IPS DF 6.9 (cell line): ENCODE measurements around the gene CNTN2.

Experiments used
- DNase-seq: peaks from one replicate; pipeline ENCODE4 v3.0.0-alpha.2; 2013; ENCODE audit warnings: low read depth, low spot score
- H3K27ac ChIP-seq: one replicate; pipeline ENCODE4 v1.5.1; 2013; ENCODE audit warnings: low read length, control low read depth
- H3K27me3 ChIP-seq: 2 replicates; pipeline ENCODE4 v1.6.1; 2013; ENCODE audit warnings: mild to moderate bottlenecking, low read length; ENCODE audit not compliant: control insufficient read depth, insufficient read depth
- H3K36me3 ChIP-seq: 2 replicates; pipeline ENCODE4 v1.6.1; 2013; ENCODE audit warnings: low read length; ENCODE audit not compliant: control insufficient read depth, insufficient read depth
- H3K4me1 ChIP-seq: 2 replicates; pipeline ENCODE4 v1.6.1; 2013; ENCODE audit warnings: low read length; ENCODE audit not compliant: control insufficient read depth, insufficient read depth
- H3K4me3 ChIP-seq: 2 replicates; pipeline ENCODE4 v1.5.1; 2013; ENCODE audit warnings: mild to moderate bottlenecking, low read length
- H3K9me3 ChIP-seq: 2 replicates; pipeline ENCODE4 v1.6.1; 2013; ENCODE audit warnings: low read length, inconsistent platforms; ENCODE audit not compliant: control insufficient read depth, insufficient read depth
- whole genome bisulfite sequencing: extraction: QIAGEN DNeasy Blood & Tissue Kit; methylation state at CpG from one replicate; pipeline ENCODE4 v1.1.7; 2013; ENCODE audit warnings: mixed read lengths, missing lambda C conversion rate; ENCODE audit not compliant: insufficient read length, insufficient coverage; 5-methylcytosine and 5-hydroxymethylcytosine counted together

CNTN2 gene

DNA sequence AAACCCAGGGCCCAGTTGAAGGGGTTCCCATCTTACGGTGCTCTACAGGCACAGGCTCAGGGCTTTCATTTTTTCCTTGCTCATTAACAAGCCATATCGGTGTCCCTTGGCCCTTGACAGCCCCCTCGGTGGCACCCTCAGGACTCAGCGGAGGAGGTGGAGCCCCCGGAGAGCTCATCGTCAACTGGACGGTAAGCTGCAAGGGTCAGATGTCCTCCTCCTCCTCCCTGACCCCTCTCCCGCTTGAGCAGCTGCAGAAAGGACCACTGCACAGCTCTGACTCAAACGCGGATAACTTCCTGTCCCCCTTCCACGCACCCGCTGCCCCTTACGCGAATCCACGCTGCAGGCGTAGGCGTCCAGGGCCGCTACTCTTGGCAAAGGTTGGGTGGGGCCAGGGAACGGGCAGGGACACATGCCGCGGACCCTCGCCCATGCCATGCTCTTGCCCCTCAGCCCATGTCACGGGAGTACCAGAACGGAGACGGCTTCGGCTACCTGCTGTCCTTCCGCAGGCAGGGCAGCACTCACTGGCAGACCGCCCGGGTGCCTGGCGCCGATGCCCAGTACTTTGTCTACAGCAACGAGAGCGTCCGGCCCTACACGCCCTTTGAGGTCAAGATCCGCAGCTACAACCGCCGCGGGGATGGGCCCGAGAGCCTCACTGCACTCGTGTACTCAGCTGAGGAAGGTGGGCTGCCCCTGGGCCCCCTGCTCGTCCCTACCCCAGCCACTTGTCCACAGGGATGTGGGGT, 26.5 kb downstream of the CNTN2 start:
- H3K27me3 ChIP-seq = no peaks in the 10 kb centered on the region
- no peaks in the 10 kb centered on the region for H3K9me3 ChIP-seq
- no peak overlapping the region for H3K4me3 ChIP-seq
- no CpG with 5 or more reads among the region's 42 CpGs for WGBS
- H3K27ac ChIP-seq = no peak overlapping the region
- DNase-seq = no peak
- H3K36me3 ChIP-seq = no peaks in the 10 kb centered on the region
- 0 out of 2 replicates have a peak, but pooled peaks cover 1% of the 10 kb centered on the region for H3K4me1 ChIP-seq

GRCh38 chr1:205071028-205071409, 28.0 kb downstream of the CNTN2 start:
- Histone ChIP-seq H3K27ac (no peak overlapping the region), H3K4me3 (no peak overlapping the region), H3K36me3 (no peaks in the 10 kb centered on the region), H3K9me3 (no peaks in the 10 kb centered on the region), H3K27me3 (no peaks in the 10 kb centered on the region), H3K4me1 (0 out of 2 replicates have a peak, but pooled peaks cover 1% of the 10 kb centered on the region)
- no CpG with 5 or more reads among the region's 2 CpGs for WGBS
- no peak for DNase-seq

DNA sequence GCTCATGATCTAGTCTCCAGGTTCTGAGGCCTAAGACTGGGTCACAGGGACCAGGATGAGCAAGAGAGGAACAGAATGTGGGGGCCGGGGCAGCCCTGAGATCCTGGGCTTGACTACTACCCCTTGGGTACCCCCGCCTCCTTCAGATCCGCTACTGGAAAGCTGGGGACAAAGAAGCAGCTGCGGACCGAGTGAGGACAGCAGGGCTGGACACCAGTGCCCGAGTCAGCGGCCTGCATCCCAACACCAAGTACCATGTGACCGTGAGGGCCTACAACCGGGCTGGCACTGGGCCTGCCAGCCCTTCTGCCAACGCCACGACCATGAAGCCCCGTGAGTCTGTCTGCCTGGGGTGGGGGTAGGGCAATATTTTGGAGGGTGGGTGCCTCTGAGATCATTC, 28.8 kb downstream of the CNTN2 start:
- H3K27ac ChIP-seq = no peak overlapping the region
- H3K36me3 ChIP-seq = no peaks in the 10 kb centered on the region
- no peaks in the 10 kb centered on the region for H3K27me3 ChIP-seq

DNA sequence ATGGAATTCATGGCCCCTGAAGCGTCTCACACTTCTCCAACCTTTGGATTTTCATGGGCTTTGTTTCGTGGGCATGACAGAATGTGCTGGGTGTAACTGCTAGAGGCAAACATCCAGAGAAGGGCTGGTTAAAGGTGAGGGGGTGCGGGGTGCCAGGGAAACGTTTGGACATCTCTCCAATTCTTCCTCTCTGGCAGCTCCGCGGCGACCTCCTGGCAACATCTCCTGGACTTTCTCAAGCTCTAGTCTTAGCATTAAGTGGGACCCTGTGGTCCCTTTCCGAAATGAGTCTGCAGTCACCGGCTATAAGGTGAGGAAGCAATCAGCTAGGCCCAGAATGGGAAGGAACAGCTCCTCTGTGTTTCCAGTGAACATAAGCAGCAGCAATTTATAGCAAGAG, 29.3 kb downstream of the CNTN2 start:
- H3K27ac ChIP-seq = no peak overlapping the region
- no peak for DNase-seq
- no CpG with 5 or more reads among the region's 9 CpGs for WGBS
- H3K27me3 ChIP-seq = no peaks in the 10 kb centered on the region
- no peaks in the 10 kb centered on the region for H3K36me3 ChIP-seq
- H3K9me3 ChIP-seq = no peaks in the 10 kb centered on the region
- no peak overlapping the region for H3K4me3 ChIP-seq
- no peaks in the 10 kb centered on the region for H3K4me1 ChIP-seq

More for the DNA sequence above, 28.8 kb downstream of the CNTN2 start:
- no peaks in the 10 kb centered on the region for H3K4me1 ChIP-seq
- WGBS = no CpG with 5 or more reads among the region's 12 CpGs
- H3K9me3 ChIP-seq = no peaks in the 10 kb centered on the region
- no peak for DNase-seq
- H3K4me3 ChIP-seq = no peak overlapping the region

DNA sequence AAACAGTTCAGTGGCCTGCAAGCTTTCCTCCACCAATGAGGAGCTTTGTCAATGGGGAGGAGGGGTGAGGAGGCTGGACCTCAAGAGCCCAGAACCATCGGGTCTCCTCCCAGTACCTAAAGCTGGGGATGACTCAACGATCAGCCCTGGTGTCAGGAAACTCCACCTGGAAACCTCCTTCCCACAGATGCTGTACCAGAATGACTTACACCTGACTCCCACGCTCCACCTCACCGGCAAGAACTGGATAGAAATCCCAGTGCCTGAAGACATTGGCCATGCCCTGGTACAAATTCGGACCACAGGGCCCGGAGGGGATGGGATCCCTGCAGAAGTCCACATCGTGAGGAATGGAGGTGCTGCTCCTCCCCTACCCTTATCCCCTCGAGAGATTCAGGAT, 29.9 kb downstream of the CNTN2 start:
- Histone ChIP-seq H3K27ac (no peak overlapping the region), H3K36me3 (no peaks in the 10 kb centered on the region), H3K4me1 (no peaks in the 10 kb centered on the region), H3K4me3 (no peak overlapping the region), H3K9me3 (no peaks in the 10 kb centered on the region), H3K27me3 (no peaks in the 10 kb centered on the region)
- DNase-seq = no peak
- no CpG with 5 or more reads among the region's 8 CpGs for WGBS

GRCh38 chr1:205073511-205073910, 30.5 kb downstream of the CNTN2 start:
- no CpG with 5 or more reads among the region's 12 CpGs for WGBS
- no peaks in the 10 kb centered on the region for H3K4me1 ChIP-seq
- no peak overlapping the region for H3K4me3 ChIP-seq
- no peaks in the 10 kb centered on the region for H3K9me3 ChIP-seq
- H3K36me3 ChIP-seq = no peaks in the 10 kb centered on the region
- no peak for DNase-seq
- H3K27ac ChIP-seq = no peak overlapping the region
- H3K27me3 ChIP-seq = no peaks in the 10 kb centered on the region

GRCh38 chr1:205074084-205074483, 31.1 kb downstream of the CNTN2 start:
- Histone ChIP-seq H3K27me3 (no peaks in the 10 kb centered on the region), H3K4me3 (no peak overlapping the region), H3K27ac (no peak overlapping the region), H3K36me3 (no peaks in the 10 kb centered on the region), H3K9me3 (no peaks in the 10 kb centered on the region), H3K4me1 (no peaks in the 10 kb centered on the region)
- WGBS = no CpG with 5 or more reads among the region's 11 CpGs
- no peak for DNase-seq

DNA sequence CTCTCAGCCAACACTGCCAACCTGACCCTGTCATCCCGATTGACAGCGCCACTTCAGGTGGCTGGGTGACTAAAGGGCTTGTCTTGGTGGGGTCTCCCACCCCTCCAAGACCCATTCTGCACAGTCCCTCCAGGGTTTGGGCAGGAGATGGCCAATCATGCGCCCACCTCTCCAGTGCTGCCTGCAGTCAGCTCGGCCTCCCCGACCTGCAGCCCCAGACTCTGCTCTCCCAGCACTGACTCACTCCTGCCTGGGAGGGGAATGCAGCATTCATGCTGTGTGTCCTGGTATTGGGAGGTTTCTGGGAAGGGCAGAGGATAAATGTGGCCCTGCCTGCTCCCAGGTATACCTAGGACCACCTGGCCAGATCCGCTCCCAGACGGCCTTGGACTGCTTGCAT, 31.5 kb downstream of the CNTN2 start:
- WGBS = no CpG with 5 or more reads among the region's 7 CpGs
- no peaks in the 10 kb centered on the region for H3K36me3 ChIP-seq
- H3K9me3 ChIP-seq = no peaks in the 10 kb centered on the region
- no peak for DNase-seq
- no peak overlapping the region for H3K27ac ChIP-seq
- no peak overlapping the region for H3K4me3 ChIP-seq
- no peaks in the 10 kb centered on the region for H3K4me1 ChIP-seq
- no peaks in the 10 kb centered on the region for H3K27me3 ChIP-seq

DNA sequence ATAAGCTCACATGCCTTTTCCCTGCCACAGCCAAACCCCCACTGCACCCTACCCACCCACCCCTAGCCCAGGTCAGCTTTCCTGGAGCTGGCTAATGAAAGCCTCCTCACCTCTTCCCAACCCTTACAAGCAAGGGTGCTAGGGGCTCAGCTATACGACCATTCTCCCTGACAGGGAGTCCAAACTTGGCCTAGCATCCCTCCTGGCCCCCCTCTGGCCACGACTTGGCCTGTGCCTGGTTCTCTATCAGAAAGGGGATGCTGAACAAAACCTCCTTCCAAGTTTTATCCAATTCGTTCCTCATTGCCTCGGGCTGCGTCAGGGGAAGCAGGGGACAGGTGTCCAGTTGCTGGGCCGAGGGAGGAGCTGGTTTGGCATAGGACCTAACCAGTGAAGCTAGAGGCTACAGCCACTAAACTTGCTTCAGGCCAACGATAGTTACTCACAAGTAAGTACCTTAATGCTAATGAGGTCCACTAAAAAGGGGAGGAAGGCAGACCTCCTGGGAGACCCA, 32.7 kb downstream of the CNTN2 start:
- H3K4me1 ChIP-seq = no peaks in the 10 kb centered on the region
- H3K27me3 ChIP-seq = no peaks in the 10 kb centered on the region
- no peak overlapping the region for H3K27ac ChIP-seq
- no peaks in the 10 kb centered on the region for H3K36me3 ChIP-seq
- WGBS = no CpG with 5 or more reads among the region's 7 CpGs
- no peak overlapping the region for H3K4me3 ChIP-seq
- DNase-seq = no peak
- no peaks in the 10 kb centered on the region for H3K9me3 ChIP-seq

- no CpG with 5 or more reads among the region's 4 CpGs for WGBS
- Histone ChIP-seq H3K36me3 (no peaks in the 10 kb centered on the region), H3K4me1 (no peaks in the 10 kb centered on the region), H3K27me3 (no peaks in the 10 kb centered on the region), H3K9me3 (no peaks in the 10 kb centered on the region), H3K4me3 (no peak overlapping the region), H3K27ac (no peak overlapping the region)
- no peak for DNase-seq
These were observed 33.3 kb downstream of the CNTN2 start for GRCh38 chr1:205076245-205076761.
